Hepatocyte (in vitro differentiated cells): ENCODE measurements around the gene MANSC4. TPM values are rescaled to one million over a fixed set of nuclear protein-coding genes. Genes with fewer than 3 reads are reported as not detected.

Experiments used
- DNase-seq: peaks from one replicate; pipeline ENCODE4 v3.0.0-alpha.2; 2016; ENCODE audit warnings: low spot score
- H2AFZ ChIP-seq: fragments of 200-600 bp; sonication (generic); 2 replicates; pipeline ENCODE4 v1.6.0; 2016; ENCODE audit warnings: antibody characterized with exemption, mild to moderate bottlenecking
- H3K27ac ChIP-seq: fragments of 200-600 bp; sonication (generic); 2 replicates; pipeline ENCODE4 v1.5.1; 2016; ENCODE audit warnings: mild to moderate bottlenecking
- H3K27me3 ChIP-seq: fragments of 200-600 bp; sonication (generic); 2 replicates; pipeline ENCODE4 v1.6.1; 2016
- H3K36me3 ChIP-seq: fragments of 200-600 bp; sonication (generic); replicated peaks from 2 replicates; pipeline ENCODE4 v1.5.1; 2016; ENCODE audit warnings: low read depth; ENCODE audit not compliant: insufficient read depth
- H3K4me1 ChIP-seq: fragments of 200-600 bp; sonication (generic); 2 replicates; pipeline ENCODE4 v1.5.1; 2016; ENCODE audit warnings: mild to moderate bottlenecking, moderate library complexity; ENCODE audit not compliant: insufficient read depth
- H3K4me2 ChIP-seq: fragments of 200-600 bp; sonication (generic); 2 replicates; pipeline ENCODE4 v1.6.0; 2016
- H3K4me3 ChIP-seq: fragments of 200-600 bp; sonication (generic); 2 replicates; pipeline ENCODE4 v1.5.1; 2016; ENCODE audit warnings: mild to moderate bottlenecking
- H3K79me2 ChIP-seq: fragments of 200-600 bp; sonication (generic); 2 replicates; pipeline ENCODE4 v1.6.0; 2017; ENCODE audit warnings: mild to moderate bottlenecking
- H3K9me2 ChIP-seq: fragments of 200-600 bp; sonication (generic); replicated peaks from 2 replicates; pipeline ENCODE4 v1.6.0; 2017; ENCODE audit warnings: mild to moderate bottlenecking; ENCODE audit not compliant: insufficient read depth
- H3K9me3 ChIP-seq: fragments of 200-600 bp; sonication (generic); 2 replicates; pipeline ENCODE4 v1.5.1; 2016; ENCODE audit warnings: low read depth, mild to moderate bottlenecking
- H4K20me1 ChIP-seq: fragments of 200-600 bp; sonication (generic); 2 replicates; pipeline ENCODE4 v1.6.0; 2016; ENCODE audit warnings: mild to moderate bottlenecking; ENCODE audit not compliant: insufficient read depth, poor library complexity, severe bottlenecking
- EZH2 ChIP-seq: fragments of 200-600 bp; sonication (generic); IDR thresholded peaks from 2 replicates; pipeline ENCODE4 v1.6.1; 2016; ENCODE audit warnings: antibody characterized with exemption, mild to moderate bottlenecking, borderline replicate concordance
- EZH2phosphoT487 ChIP-seq: fragments of 200-600 bp; sonication (generic); IDR thresholded peaks from one replicate; pipeline ENCODE4 v1.6.1; 2018; ENCODE audit warnings: antibody characterized with exemption, mild to moderate bottlenecking, low read depth, moderate library complexity; ENCODE audit not compliant: unreplicated experiment, severe bottlenecking
- WGBS: methylation state at CpG from one replicate; pipeline ENCODE4 v1.1.6; 2016; ENCODE audit warnings: low lambda C conversion rate; ENCODE audit errors: missing lambda C conversion rate; 5-methylcytosine and 5-hydroxymethylcytosine counted together
- polyA plus RNA-seq: library from polyadenylated mRNA; unstranded; fragments of >200 nt; fragmentation: Nextera tagmentation; extraction: Ambion mirVana; gene quantifications from 2 replicates; pipeline ENCODE4 v1.2.1, GENCODE V29; 2016
- total RNA-seq: library from RNA; depleted of rRNA; stranded (reverse); fragments of >200 nt; gene quantifications from 2 replicates; pipeline ENCODE4 v1.2.3, GENCODE V29; 2014
- TF ChIP-seq, protein P1 (sequence below): fragments of 200-600 bp; sonication (generic); IDR thresholded peaks from 2 replicates; pipeline ENCODE4 v1.5.1; 2016; ENCODE audit warnings: antibody characterized with exemption, mild to moderate bottlenecking; ENCODE audit not compliant: poor library complexity

The MANSC4 gene
- total and polyA plus RNA-seq, 2 experiments from 2014 or later = 0.63 TPM; not detected in 1

DNA sequence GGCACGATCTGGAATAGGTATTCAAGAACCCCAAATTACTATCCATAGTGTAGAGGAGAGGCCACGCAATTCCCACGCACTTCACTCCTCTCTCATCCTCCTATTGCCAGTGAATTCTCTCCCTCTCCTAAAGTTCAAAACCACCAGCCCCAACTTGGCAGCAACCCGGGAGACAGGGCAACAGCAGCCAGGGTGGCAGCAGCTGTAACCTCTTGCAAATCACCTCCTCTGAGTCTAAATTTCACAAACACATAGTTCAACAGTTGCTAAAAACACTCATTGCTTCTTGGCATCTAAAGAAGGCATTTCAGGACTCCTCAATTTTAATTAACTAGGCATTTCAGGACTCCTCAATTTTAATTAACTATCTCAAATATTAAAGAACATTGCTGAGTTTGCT, 37.7 kb upstream of the MANSC4 start:
- Histone ChIP-seq H3K9me2 (no peaks in the 10 kb centered on the region), H3K79me2 (no peaks in the 10 kb centered on the region), H3K4me2 (no peak overlapping the region), H3K36me3 (no peaks in the 10 kb centered on the region), H3K9me3 (no peaks in the 10 kb centered on the region), H3K27me3 (no peaks in the 10 kb centered on the region), H4K20me1 (no peaks in the 10 kb centered on the region), H2AFZ (no peak overlapping the region), H3K27ac (no peak overlapping the region), H3K4me1 (no peaks in the 10 kb centered on the region), H3K4me3 (no peak overlapping the region)
- TF ChIP-seq, protein P1, sequence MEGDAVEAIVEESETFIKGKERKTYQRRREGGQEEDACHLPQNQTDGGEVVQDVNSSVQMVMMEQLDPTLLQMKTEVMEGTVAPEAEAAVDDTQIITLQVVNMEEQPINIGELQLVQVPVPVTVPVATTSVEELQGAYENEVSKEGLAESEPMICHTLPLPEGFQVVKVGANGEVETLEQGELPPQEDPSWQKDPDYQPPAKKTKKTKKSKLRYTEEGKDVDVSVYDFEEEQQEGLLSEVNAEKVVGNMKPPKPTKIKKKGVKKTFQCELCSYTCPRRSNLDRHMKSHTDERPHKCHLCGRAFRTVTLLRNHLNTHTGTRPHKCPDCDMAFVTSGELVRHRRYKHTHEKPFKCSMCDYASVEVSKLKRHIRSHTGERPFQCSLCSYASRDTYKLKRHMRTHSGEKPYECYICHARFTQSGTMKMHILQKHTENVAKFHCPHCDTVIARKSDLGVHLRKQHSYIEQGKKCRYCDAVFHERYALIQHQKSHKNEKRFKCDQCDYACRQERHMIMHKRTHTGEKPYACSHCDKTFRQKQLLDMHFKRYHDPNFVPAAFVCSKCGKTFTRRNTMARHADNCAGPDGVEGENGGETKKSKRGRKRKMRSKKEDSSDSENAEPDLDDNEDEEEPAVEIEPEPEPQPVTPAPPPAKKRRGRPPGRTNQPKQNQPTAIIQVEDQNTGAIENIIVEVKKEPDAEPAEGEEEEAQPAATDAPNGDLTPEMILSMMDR = no peak
- no peak for TF ChIP-seq EZH2phosphoT487
- no peak for TF ChIP-seq EZH2
- no peak for DNase-seq
- WGBS = 92% methylated on average over 4 of the region's 4 CpGs

DNA sequence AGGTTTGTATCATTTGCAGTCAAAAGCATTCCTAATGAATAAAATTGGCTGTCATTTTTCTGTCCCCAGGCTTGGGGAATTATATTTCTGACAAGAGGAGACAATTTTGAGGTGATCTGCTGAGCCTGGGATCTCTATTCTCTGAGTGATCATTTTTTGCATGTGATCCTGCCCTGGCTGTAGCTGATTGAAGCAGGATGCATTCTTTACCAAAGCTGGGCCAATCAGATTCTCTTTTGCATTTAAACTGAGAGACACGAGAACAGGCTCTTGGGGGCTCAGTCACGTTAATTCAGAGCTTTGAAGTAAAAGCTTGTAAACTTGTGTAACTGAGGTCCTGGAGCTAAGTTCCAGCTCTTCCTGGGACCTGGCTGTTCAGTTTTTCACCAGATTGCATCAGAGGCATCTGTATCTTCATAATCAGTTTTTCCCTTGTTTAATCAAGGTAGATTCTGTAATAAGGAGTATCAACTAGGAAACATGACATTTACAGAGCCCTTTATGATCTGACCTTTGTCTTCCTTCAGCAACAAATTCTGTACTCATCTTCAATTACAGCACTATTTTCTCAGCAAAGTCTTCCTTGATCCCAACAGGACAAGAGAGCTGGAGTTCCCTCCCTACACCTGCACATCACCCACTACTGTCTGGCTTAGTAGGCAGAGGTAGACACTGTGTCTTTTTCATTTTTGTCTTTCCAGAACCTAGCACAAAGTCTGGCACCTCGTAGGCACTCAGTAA, 35.0 kb upstream of the MANSC4 start:
- Histone ChIP-seq H3K36me3 (no peaks in the 10 kb centered on the region), H3K9me3 (no peaks in the 10 kb centered on the region), H2AFZ (no peak overlapping the region), H3K27ac (peak overlapping the region; percentile 32), H3K4me3 (no peak overlapping the region), H3K4me1 (no peaks in the 10 kb centered on the region), H3K4me2 (no peak overlapping the region), H4K20me1 (no peaks in the 10 kb centered on the region), H3K27me3 (no peaks in the 10 kb centered on the region), H3K9me2 (no peaks in the 10 kb centered on the region), H3K79me2 (no peaks in the 10 kb centered on the region)
- TF ChIP-seq, protein P1 = no peak
- TF ChIP-seq EZH2phosphoT487 (no peak), EZH2 (no peak)
- no peak for DNase-seq
- 47% methylated on average over 3 of the region's 3 CpGs for WGBS

DNA sequence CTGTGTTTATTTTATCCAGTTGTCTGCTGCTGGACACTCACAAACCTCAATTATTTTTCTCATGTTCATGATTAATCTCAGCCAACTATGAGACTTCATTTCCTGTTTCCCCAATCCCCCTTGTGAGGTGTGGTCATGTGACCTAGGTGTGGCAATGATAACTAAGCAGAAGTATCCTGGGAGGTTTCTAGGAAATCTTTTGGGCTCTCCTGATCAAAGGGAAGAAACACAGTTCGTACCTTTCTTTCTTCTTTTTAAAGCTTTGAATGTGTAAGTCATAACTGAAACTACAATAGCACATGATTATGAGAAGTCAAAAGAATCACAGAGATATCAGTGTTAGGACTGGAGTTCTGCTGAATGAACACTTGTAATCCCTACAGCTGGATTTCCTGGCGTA, 34.4 kb upstream of the MANSC4 start:
- Histone ChIP-seq H2AFZ (no peak overlapping the region), H3K9me2 (no peaks in the 10 kb centered on the region), H3K4me1 (no peaks in the 10 kb centered on the region), H3K79me2 (no peaks in the 10 kb centered on the region), H3K9me3 (no peaks in the 10 kb centered on the region), H4K20me1 (no peaks in the 10 kb centered on the region), H3K4me3 (no peak overlapping the region), H3K27ac (no peak overlapping the region), H3K4me2 (no peak overlapping the region), H3K36me3 (no peaks in the 10 kb centered on the region), H3K27me3 (no peaks in the 10 kb centered on the region)
- TF ChIP-seq EZH2 = no peak
- 85% methylated on average over 2 of the region's 2 CpGs for WGBS
- DNase-seq = no peak

DNA sequence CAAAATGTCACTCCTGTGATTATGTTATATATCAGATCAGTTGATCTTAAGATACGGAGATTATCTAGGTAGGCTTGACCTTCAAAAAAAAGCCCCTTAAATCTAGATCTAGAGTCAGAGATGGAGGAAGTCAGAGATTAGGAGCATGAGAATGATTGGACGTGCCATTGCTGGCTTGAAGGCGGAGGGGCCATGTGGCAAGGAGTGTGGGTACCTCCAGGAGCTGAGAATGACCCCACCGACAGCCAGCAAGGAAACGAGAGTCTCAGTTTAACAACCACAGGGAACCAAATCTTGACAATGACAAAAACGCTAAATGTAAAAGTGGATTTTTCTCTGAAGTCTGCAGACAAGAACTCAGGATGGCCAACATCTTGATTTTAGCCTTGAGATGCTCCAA, 32.5 kb upstream of the MANSC4 start:
- WGBS = 83% methylated on average over 6 of the region's 6 CpGs

More for the DNA sequence above, 32.5 kb upstream of the MANSC4 start:
- Histone ChIP-seq H3K36me3 (no peaks in the 10 kb centered on the region), H2AFZ (no peak overlapping the region), H3K79me2 (no peaks in the 10 kb centered on the region), H3K9me3 (no peaks in the 10 kb centered on the region), H3K4me3 (no peak overlapping the region), H3K9me2 (no peaks in the 10 kb centered on the region), H3K27ac (no peak overlapping the region), H4K20me1 (no peaks in the 10 kb centered on the region), H3K4me2 (no peak overlapping the region), H3K27me3 (no peaks in the 10 kb centered on the region), H3K4me1 (no peaks in the 10 kb centered on the region)
- DNase-seq = no peak
- TF ChIP-seq EZH2phosphoT487 (no peak), EZH2 (no peak)
- TF ChIP-seq, protein P1 = no peak
